HG03045 (cell line): ENCODE results near the gene ANKDD1A.

Experiments
- ATAC-seq: cut with Tn5 transposase; IDR thresholded peaks from one replicate; pipeline ENCODE4 v1.9.1; 2021; ENCODE audit warnings: mild to moderate bottlenecking, moderate library complexity; ENCODE audit not compliant: unreplicated experiment

Gene ANKDD1A

GRCh38 chr15:64911311-64912186 is at the start of gene ANKDD1A:
TSS of gene ANKDD1A (plus strand) at chr15:64911902. CDS start at chr15:64911931, 29 bp downstream.
- ATAC-seq = peak; percentile 74

GRCh38 chr15:64861960-64862359 is 49.7 kb upstream of the ANKDD1A start:
- no peak for ATAC-seq

GRCh38 chr15:64862408-64862807 is 49.3 kb upstream of the ANKDD1A start:
- no peak for ATAC-seq

- no peak for ATAC-seq
These were observed 47.6 kb upstream of the ANKDD1A start for GRCh38 chr15:64864068-64864467.

DNA sequence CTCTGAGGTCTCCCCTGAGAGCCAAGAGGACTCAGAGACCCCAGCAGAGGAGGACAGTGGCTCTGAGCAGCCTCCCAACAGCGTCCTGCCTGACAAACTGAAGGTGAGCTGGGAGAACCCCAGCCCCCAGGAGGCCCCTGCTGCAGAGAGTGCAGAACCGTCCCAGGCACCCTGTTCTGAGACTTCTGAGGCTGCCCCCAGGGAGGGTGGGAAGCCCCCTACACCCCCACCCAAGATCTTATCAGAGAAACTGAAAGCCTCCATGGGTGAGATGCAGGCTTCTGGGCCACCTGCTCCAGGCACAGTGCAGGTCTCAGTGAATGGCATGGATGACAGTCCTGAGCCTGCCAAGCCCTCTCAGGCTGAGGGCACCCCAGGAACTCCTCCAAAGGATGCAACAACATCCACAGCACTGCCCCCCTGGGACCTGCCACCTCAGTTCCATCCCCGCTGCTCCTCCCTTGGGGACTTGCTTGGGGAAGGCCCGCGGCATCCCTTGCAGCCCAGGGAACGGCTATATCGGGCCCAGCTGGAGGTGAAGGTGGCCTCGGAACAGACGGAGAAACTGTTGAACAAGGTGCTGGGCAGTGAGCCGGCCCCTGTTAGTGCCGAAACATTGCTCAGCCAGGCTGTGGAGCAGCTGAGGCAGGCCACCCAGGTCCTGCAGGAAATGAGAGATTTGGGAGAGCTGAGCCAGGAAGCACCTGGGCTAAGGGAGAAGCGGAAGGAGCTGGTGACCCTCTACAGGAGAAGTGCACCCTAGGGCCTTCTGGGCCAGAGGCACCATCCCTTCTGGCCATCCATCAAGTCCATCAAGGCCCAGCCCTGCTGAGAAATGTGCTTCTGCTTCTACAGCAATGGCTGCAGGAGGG is 46.3 kb upstream of the ANKDD1A start:
- no peak for ATAC-seq

GRCh38 chr15:64865998-64866520 is 45.6 kb upstream of the ANKDD1A start:
- ATAC-seq = no peak

- ATAC-seq = no peak
These were observed 42.2 kb upstream of the ANKDD1A start for GRCh38 chr15:64869501-64869900.

DNA sequence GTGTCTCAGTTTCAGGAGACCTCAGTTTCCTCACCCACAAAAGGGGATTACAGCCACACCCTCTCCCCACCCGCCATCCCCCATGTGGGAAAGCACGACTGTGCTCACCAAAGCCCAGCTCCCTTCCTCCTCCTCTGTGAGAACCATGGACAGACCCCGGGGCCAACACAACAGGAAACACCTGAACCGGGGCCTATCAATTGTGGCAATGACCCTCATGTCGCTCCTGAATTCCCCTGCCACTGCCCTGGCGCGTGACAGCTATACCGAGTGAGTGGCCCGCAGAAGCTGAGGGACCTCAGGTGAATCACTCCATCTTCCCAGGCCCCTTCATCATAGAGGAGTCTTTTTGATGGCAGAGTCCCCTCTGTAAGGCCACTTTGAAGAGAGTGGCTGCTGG is 41.3 kb upstream of the ANKDD1A start:
- no peak for ATAC-seq

DNA sequence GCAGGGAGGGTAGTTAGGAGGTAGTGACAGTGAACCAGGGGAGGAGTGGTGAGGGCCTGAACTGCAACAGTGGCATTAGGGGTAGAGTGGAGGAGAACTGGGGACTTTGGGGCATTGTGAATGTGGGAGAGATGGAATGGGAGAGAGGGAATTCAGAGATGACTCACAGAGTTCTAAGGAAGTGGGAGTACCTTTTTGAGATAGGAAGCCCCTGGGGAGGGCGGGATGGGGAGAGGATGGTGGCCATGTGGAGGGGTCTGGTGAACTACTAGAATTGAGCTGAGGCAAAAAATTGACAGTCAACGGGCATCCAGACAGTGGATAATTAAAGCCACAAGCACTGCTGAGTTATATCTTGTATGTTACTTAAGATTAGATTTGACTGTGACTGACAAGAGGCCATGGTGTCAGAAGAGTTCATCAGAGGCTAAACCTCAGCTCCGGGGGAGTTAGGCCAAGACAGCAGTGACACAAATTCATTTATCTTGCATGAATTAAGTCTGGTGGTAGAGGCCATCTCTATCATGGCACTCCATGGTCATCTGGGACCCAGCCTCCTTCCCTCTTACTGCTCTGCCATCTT is 36.0 kb upstream of the ANKDD1A start:
- no peak for ATAC-seq

GRCh38 chr15:64877435-64877834 is 34.3 kb upstream of the ANKDD1A start:
- no peak for ATAC-seq

DNA sequence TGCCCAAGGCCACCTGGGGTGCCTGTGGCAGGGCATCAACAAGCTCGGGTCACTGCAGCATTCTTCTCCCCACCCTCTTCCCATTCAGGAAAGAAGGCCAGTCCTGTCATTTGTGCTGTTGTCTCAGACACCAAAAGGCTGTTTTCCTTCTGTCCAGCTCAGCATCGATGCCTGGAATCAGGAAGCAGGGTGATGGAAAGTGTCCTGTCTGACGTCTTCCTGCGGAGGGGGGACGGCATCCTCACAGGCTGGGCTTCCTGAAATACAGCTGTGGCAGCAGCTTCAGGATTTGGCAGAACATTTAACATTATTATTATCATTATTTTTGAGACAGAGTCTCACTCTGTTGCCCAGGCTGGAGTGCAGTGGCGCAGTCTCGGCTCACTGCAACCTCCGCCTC is 33.0 kb upstream of the ANKDD1A start:
- no peak for ATAC-seq

GRCh38 chr15:64883100-64883581 is 28.6 kb upstream of the ANKDD1A start:
- ATAC-seq = no peak

GRCh38 chr15:64883997-64884511 is 27.6 kb upstream of the ANKDD1A start:
- ATAC-seq = peak; percentile 54

- no peak for ATAC-seq
These were observed 27.0 kb upstream of the ANKDD1A start for GRCh38 chr15:64884679-64885078.

DNA sequence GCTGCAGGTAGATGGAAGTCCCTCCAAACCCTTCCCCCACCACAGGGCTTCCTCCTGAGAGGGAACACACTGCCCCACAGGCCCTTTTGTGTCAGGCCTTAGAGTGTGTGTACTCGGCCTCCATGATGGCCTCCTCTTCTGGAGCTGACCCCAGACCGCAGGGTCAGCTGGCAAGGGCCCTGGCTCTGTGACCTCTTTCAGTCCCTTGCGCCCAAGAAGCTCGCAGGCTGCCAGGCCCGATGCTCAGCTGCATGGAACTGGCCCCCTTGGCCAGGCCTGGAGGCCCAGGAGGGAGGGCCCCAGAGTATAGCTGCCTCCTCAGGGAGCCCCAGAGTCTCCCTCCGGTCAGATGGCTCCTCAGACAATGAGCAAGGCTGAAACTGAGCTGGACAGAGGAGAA is 23.4 kb upstream of the ANKDD1A start:
- no peak for ATAC-seq

GRCh38 chr15:64891561-64891960 is 20.1 kb upstream of the ANKDD1A start:
- no peak for ATAC-seq

- no peak for ATAC-seq
These were observed 18.8 kb upstream of the ANKDD1A start for GRCh38 chr15:64892847-64893403.

DNA sequence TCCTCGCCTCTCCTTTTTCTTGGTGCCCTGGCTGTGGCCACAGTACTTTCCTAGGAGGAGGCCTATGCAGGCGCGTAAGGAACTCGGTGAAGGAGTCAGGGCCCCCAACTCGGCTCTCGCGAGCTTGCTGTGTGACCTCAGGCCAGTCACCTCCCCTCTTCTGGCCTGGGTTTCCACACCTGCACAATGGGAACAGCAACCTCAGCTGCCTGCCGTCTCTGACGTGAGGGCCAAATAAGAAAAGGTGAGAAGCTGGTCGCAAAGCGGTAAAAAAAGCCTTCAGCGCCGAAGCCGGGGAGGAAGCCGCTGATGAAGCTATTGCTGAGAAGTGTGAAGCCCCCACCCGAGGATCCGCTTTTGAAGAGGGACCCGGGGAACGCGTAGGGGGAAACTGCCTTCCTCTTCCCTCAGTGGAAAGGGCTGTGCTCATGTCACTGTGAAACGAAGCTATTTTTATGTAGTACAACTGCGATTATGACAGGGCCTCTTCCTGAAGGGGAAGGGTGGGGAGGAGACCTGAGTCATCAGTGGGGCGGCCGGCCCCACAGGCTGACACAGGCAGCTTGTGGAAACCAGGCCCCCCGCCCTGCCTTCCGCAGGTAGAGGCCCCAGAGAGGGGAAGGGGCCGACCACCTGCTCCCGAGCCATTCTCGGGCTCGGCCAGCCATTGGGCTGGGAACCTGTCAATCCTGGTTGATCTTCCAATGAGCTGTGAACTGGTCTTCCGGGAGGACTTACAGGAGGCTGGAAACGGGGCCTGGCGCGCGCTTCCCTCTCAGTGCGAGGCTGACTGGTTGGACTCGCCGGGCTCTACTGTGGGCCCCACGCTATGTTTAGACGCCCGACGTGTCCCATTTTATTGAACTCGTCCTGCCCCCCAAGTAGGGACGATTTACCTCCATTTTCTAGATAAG is 18.0 kb upstream of the ANKDD1A start:
- ATAC-seq = peak; percentile 71

GRCh38 chr15:64894395-64895056 is 17.2 kb upstream of the ANKDD1A start:
- peak; percentile 33 for ATAC-seq
